ENCODE measurements around the gene MRPL58.
"Not testable (repeated sequence)": the region's sequence is repeated elsewhere in the genome, so short reads cannot be mapped to it uniquely, and the experiment has no call there.

Gene MRPL58

GRCh38 chr17:74982663-74983313 lies 29.7 kb upstream of the MRPL58 start:
- intact Hi-C loops (cut with DNase I), result loop anchor here (10.0 kb wide), 1 partner anchor 52 kb away; no protein-coding TSS in a partner anchor
- DNase-seq, result peak in 2 of 10 donors; percentile 40 to 63

DNA sequence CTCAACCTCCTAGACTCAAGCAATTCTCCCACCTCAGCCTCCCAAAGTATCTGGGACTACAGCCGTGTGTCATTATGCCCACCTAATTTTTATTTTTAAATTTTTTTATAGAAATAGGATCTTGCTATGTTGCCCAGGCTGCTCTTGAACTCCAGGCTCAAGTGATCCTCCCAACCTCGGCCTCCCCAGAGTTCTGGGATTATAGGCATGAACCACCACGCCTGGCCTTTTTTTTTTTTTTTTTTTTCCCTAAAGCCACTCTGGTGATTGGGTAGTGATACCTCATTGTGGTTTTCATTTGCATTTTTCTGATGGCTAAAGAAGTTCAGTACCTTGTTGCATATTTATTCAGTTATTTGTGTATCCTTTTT lies 26.3 kb upstream of the MRPL58 start:
- DNase-seq, result no peak
- intact Hi-C loops (cut with DNase I), result loop anchor here (10.0 kb wide), 1 partner anchor 49 kb away; no protein-coding TSS in a partner anchor

- intact Hi-C loops (cut with DNase I), result loop anchor here (1.0 to 10.0 kb wide), 2 partner anchors 26 to 47 kb away; no protein-coding TSS in a partner anchor
- peak; percentile 95 to 100 (median 98) for DNase-seq
These were observed 25.0 kb upstream of the MRPL58 start, which contains the start of gene CDR2L for GRCh38 chr17:74987418-74987908. Gene CDR2L, plus strand, starts transcription at chr17:74987632. Its CDS starts 412 bp downstream, at chr17:74988044.

- DNase-seq, result peak; percentile 64 to 97 (median 76)
- intact Hi-C loops (cut with DNase I), result loop anchor here (1.0 to 10.0 kb wide), 3 partner anchors 23 to 47 kb away; no protein-coding TSS in a partner anchor
These were observed 24.4 kb upstream of the MRPL58 start for GRCh38 chr17:74987909-74988711.

GRCh38 chr17:74990581-74991105 lies 21.8 kb upstream of the MRPL58 start:
- peak in 1 of 10 donors; percentile 46 for DNase-seq
- intact Hi-C loops (cut with DNase I), result no loop called here

DNA sequence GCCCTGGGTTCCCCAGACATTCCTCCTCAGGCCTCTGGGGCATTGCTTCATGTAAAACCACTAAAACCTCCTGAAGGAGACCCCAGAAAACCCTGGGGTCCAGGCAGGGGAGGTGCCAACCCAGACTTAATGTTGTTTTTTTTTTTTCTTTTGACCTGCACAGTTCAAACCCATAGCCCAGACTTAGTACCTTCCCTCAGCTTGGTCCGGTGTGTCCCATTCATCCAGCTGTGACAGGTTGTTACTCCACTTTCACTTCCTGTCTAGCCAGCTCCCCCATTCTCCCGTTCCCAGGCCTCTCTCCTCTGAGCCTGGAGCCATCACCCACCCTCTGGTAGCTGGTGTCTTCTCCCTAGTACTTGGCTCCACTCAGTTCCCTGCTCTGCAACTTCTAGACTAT lies 20.2 kb upstream of the MRPL58 start:
- intact Hi-C loops (cut with DNase I), result no loop called here
- DNase-seq, result no peak

DNA sequence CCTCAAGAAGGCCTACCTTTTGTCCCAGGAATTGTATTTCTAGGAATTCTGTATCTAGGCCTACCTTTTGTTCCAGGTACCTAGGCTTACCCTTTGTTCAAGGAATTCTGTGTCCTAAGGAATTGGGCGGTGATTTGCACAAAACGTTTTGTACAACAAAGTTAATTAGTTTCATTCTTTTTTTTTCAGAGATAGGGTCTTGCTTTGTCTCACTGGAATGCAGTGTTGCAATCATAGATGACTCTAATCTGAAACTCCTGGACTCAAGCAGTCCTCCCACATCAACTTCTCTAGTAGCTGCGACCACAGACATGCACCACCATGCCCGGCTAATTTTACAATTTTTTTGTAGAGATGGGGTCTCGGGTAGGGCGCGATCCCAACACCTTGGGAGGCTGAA lies 18.0 kb upstream of the MRPL58 start:
- intact Hi-C loops (cut with DNase I), result no loop called here
- no peak for DNase-seq

DNA sequence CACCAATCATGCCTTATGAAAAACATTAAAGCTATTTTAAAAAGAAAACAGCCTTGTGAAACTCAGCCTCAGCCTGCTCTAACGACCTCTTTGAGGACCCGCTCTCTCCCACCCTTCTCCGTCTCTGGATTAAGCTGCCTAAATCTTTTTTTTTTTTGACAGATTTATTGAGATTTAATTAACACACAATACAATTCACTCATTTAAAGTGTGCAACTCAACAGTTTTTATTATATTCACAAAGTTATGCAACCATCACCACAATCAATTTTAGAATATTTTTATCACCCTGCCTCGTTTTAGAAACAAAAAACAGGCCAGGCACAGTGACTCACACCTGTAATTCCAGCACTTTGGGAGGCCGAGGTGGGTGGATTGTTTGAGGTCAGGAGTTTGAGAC lies 16.6 kb upstream of the MRPL58 start:
- no peak for DNase-seq
- intact Hi-C loops (cut with DNase I), result no loop called here

- intact Hi-C loops (cut with DNase I), result no loop called here
- DNase-seq, result no peak
These were observed 13.7 kb upstream of the MRPL58 start for GRCh38 chr17:74998783-74999182.

- DNase-seq, result peak in 1 of 10 donors; percentile 34
These were observed 12.9 kb upstream of the MRPL58 start for GRCh38 chr17:74999523-74999922.

GRCh38 chr17:75001915-75002843 lies 10.3 kb upstream of the MRPL58 start:
- intact Hi-C loops (cut with DNase I), result no loop called here
- DNase-seq, result peak in 1 of 10 donors; percentile 54

More at GRCh38 chr17:74999523-74999922, 12.9 kb upstream of the MRPL58 start:
- intact Hi-C loops (cut with DNase I), result no loop called here

DNA sequence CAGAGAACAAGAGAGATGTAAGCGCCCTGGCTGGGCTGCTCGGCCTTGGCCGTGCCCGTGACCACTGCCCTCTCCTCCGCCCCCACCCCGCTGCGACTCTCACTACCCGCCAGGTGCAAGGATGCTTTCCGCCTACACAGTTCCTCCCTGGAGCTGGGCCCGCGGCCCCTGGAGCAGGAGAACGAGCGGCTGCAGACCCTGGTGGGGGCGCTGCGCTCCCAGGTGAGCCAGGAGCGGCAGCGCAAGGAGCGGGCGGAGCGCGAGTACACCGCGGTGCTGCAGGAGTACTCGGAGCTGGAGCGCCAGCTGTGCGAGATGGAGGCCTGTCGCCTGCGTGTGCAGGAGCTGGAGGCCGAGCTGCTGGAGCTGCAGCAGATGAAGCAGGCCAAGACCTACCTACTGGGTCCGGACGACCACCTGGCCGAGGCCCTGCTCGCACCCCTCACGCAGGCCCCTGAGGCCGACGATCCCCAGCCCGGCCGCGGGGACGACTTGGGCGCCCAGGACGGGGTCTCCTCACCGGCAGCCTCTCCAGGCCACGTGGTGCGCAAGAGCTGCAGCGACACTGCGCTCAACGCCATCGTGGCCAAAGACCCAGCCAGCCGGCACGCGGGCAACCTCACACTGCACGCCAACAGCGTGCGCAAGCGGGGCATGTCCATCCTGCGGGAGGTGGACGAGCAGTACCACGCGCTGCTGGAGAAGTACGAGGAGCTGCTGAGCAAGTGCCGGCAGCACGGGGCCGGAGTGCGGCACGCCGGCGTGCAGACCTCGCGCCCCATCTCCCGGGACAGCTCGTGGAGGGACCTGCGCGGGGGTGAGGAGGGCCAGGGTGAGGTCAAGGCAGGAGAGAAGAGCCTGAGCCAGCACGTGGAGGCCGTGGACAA lies 9.2 kb upstream of the MRPL58 start:
- intact Hi-C loops (cut with DNase I), result no loop called here
- DNase-seq, result peak in 1 of 10 donors; percentile 82

GRCh38 chr17:75003957-75004355 lies 8.5 kb upstream of the MRPL58 start:
- intact Hi-C loops (cut with DNase I), result no loop called here
- peak in 1 of 10 donors; percentile 80 for DNase-seq

DNA sequence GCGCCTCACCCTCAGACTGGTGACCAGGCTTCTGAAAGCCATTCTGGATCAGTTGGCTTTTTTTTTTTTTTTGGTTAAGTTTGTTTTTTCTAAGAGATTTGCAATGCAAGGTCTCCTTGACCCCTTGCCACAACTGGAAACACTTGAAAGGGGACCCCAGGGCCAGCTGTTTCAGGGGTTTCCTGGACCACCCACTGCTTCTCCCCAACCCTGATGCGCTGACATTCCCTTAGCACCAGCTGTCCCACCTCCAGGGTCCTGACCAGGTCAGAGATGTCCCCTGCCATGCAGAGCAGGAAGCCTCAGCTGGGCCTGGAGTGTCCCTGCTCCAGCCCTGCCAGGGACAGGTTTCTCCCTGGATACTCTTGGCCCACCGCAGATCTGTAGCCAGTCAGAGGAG lies 8.1 kb upstream of the MRPL58 start:
- no peak for DNase-seq
- intact Hi-C loops (cut with DNase I), result no loop called here

- intact Hi-C loops (cut with DNase I), result no loop called here
- peak in 1 of 10 donors; percentile 55 for DNase-seq
These were observed 7.2 kb upstream of the MRPL58 start for GRCh38 chr17:75005291-75005690.

- peak in 1 of 10 donors; percentile 5 for DNase-seq
- intact Hi-C loops (cut with DNase I), result not testable (repeated sequence)
These were observed 6.4 kb upstream of the MRPL58 start for GRCh38 chr17:75006084-75006483.

DNA sequence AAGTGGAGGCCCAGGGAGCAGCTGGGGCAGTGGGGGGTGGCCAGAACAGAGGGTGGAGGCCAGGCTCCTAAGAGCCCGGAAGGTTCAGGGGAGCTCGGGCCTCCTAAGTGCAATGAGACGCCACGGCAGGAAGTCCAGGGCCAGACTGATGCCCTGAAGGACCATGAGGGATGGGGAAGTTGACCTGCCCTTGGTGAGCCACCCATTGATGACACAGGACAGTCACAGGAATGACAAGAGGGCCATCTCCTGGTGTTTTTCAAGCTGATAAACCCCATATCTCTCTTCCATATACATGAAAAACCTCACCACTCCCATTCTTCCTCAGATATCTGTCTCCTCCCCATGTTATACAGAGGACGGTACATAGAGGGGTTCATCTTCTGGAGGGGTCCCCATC lies 5.8 kb upstream of the MRPL58 start:
- DNase-seq, result peak in 1 of 10 donors; percentile 44
- intact Hi-C loops (cut with DNase I), result no loop called here

- peak in 1 of 10 donors; percentile 22 for DNase-seq
- intact Hi-C loops (cut with DNase I), result no loop called here
These were observed 4.1 kb upstream of the MRPL58 start for GRCh38 chr17:75008373-75008772.

All from posterior cingulate gyrus (tissue), 11 donors.